A375 (cell line): ENCODE results near the gene PPP6R2. TPM values are rescaled to one million over a fixed set of nuclear protein-coding genes. Genes with fewer than 3 reads are reported as not detected.

Source experiments
- total RNA-seq: library from RNA; depleted of rRNA; stranded (reverse); fragments of >200 nt; shearing (Covaris generic); gene quantifications from 2 replicates; pipeline ENCODE4 v1.2.3, GENCODE V29; 2014; rRNA removed

The PPP6R2 gene
- total RNA-seq, result 34.7 and 35.6 TPM in 2 replicates

DNA sequence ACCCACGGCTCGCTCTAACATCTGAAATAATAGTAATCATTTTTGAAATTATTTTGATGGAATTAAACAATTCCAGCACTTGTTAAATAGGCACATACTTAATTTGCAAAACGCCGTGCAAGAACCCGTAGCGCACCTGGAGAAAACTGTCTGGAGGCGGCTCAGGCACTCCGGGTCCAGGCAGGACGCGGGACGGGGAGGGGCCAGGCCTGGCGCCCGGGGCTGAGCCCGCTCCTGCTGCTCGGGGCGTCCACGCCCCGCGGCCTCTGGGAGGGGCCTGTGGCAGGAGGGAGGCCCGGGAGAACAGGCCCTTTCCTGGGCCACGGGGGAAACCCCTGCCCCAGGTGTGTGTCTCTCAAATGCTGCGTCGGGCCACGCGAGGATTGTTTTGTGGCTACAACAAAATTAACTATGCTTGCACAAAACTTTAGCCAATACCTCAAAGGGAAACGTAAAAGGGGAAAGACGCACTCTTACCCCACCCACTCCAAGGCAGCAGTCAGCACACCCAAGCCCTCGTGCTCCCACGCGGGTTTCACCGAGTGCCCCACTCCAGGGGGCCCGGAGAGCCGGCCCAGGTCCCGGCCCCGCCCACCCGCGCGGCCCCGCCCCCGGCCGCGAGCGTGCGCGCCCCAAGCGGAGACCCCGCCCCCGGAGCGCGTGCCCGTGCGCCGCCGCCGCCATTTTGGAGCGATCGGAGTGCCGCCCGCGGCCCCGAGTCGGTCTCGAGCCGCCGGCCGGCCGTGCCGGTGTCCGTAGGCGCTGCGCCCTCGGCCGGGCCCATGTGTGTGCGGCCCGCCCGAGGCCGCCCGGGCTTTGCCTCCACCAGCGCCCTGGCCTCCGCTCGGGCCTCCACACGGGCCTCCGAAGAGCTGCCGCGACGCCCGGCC is at the start of gene PPP6R2:
Gene PPP6R2 (plus strand): TSS at position 677 of the 890 bp plus-strand sequence. CDS start 50,582 bp downstream, outside the sequence.

GRCh38 chr22:50306753-50307749 is 36.1 kb upstream of the PPP6R2 start, which contains the start of gene PLXNB2:
Gene PLXNB2 (minus strand): TSS chr22:50307646. CDS start chr22:50290584, 17,062 bp downstream.

GRCh38 chr22:50326956-50327710 is 16.0 kb upstream of the PPP6R2 start, which contains the start of gene DENND6B:
Gene DENND6B (minus strand): TSS chr22:50327012. CDS start chr22:50326988, 24 bp downstream.

DNA sequence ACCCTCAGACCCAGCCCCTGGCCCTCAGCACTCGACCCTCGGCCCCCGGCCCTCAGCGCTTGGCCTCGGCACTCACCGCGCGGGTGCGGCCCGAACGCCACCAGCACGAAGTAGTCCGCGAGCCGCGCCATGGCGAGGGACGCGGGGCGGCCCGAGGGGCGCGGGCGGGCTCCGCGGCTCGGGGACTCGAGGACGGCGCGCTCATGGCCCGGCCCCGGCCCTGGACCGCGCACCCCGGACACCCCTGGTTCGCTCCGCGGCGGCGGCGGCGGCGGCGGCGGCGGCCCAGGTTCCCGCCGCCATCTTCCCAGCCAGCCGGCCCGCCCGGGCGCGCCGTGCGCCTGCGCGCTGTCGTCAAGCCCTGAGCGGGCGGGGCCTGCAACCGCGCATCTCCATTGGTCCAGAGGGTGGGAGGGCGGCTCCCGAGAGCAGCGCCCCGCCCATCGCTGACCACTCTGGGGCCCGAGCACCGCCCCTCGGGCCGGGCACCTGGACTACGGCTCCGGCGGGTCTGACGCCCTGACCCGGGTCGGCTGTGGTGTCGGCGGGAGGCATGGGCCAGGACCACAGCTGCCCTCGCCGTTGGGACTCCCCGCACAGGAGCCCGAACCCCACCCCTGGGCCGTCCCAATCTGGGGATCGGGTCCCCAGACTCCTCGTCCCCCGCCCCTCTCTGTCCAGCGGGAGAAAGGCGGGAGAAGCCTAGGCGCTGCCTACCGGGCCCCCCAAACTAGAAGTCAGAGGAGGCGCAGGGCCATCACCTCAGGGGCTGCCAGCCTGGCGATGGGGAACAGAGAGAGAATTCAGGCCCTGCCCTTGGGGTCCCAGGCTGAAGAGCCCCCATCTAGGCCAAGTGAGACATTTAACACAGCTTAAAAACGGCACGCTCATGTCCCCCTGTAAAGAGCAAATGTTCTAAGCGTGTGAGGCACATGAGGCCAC is 131.9 kb downstream of the PPP6R2 start, which contains the start of gene SBF1:
Gene SBF1 (minus strand): TSS at position 326 of the 942 bp plus-strand sequence. CDS start 195 bp downstream, at position 131.

DNA sequence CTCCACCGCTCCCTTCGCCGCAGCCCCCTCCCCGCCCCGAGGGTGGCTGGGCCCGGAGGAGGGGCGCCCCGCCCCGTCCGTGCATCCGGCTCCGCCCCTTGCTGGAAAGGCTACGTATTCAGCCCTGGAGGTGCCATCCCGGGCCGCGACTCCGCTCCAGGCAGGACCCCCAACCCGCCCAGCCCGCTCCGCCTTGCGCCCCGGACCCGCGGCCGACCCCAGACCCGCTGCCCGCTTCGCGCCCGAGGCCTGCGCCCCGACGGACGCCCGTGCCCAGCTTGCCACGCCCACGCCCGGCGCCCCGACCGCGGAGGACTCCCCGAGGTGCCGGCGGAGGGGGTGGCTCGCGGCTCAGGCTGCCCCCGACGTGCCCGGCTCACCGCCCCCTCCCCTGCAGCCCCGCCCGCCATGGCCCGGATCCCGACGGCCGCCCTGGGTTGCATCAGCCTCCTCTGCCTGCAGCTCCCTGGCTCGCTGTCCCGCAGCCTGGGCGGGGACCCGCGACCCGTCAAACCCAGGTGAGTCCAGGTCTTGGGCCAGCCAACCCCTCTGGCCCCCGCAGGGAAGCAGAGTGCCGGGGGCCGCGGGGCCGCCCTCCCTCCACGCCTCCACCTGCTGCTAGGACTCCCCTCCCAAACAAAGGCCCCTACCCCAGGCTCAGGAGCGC is 138.4 kb downstream of the PPP6R2 start, which contains the start of gene ADM2:
Gene ADM2 (plus strand): TSS at position 104 of the 667 bp plus-strand sequence. CDS start 305 bp downstream, at position 409.

DNA sequence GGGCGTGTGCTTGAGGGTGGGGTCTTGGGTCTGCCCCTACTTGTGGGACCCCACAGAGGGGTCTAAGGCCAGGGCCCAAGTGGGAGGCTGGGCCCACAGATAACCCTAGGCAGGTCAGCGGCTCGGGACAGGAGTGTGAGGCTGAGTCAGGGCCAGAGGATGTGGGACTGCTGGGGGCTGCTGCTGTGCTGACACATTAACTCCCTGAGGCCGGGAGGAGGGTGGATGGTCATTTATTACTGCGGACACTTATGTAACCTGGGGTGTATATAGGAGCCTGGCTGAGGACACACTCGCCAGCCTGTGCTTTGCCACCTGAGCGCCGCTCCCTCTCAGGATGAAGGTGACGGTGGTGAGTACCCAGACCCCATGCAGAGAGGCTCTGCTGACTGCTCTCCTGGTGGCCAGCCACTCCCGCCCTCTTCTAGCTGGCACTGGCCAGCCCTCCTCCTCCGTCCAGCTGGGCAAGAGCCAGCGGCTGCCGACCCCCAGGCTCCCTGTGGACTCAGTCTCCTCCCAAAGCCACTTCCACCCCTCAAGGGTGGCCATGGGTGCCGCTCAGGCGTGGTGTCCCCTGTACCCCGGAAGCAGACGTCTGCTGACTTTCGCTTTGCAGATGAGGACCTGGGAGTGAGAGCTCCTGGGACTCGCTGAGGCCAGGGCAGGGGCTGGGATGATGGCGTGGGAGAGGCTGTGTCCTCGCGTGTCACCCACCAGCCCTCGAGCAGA is 143.6 kb downstream of the PPP6R2 start, which contains the start of gene MIOX:
Gene MIOX (plus strand): TSS at position 299 of the 729 bp plus-strand sequence. CDS start 39 bp downstream, at position 338.

Other genes with a start within 250 kb of the PPP6R2 start
- gene PANX2, start 172.6 kb upstream of the PPP6R2 start, total RNA-seq, result 0.68 and 0.93 TPM in 2 replicates
- gene TRABD, start 157.4 kb upstream of the PPP6R2 start, total RNA-seq, result 30.9 and 31.5 TPM in 2 replicates
- 21.1 and 21.6 TPM in 2 replicates for gene SELENOO, start 142.3 kb upstream of the PPP6R2 start, total RNA-seq
- gene TUBGCP6, start 98.3 kb upstream of the PPP6R2 start, total RNA-seq, result 21.3 and 21.4 TPM in 2 replicates
- gene HDAC10, start 92.1 kb upstream of the PPP6R2 start, total RNA-seq, result 24.9 and 29.3 TPM in 2 replicates
- 26.4 and 33.2 TPM in 2 replicates for gene MAPK12, start 81.6 kb upstream of the PPP6R2 start, total RNA-seq
- 6.8 and 7.5 TPM in 2 replicates for gene MAPK11, start 72.9 kb upstream of the PPP6R2 start, total RNA-seq
- gene PLXNB2, start 35.7 kb upstream of the PPP6R2 start, total RNA-seq, result 43.0 and 45.2 TPM in 2 replicates
- 0.72 and 0.98 TPM in 2 replicates for gene DENND6B, start 16.3 kb upstream of the PPP6R2 start, total RNA-seq
- gene SBF1, start 131.7 kb downstream of the PPP6R2 start, total RNA-seq, result 51.5 and 55.0 TPM in 2 replicates
- gene ADM2, start 138.2 kb downstream of the PPP6R2 start, total RNA-seq, result 6.3 and 7.4 TPM in 2 replicates
- gene MIOX, start 143.5 kb downstream of the PPP6R2 start, total RNA-seq, result 0.34 TPM in 1 of 2 replicates, not detected in the other
- 21.6 and 26.6 TPM in 2 replicates for gene LMF2, start 164.4 kb downstream of the PPP6R2 start, total RNA-seq
- 64.5 and 68.5 TPM in 2 replicates for gene NCAPH2, start 164.9 kb downstream of the PPP6R2 start, total RNA-seq
- gene SCO2, start 182.3 kb downstream of the PPP6R2 start, total RNA-seq, result 3.2 and 7.3 TPM in 2 replicates
- gene TYMP, start 186.7 kb downstream of the PPP6R2 start, total RNA-seq, result 1.1 and 1.5 TPM in 2 replicates
- 0.34 TPM in 1 of 2 replicates, not detected in the other for gene KLHDC7B, start 202.6 kb downstream of the PPP6R2 start, total RNA-seq
- not detected in 2 replicates for gene SYCE3, start 219.6 kb downstream of the PPP6R2 start, total RNA-seq
- gene CPT1B, start 235.1 kb downstream of the PPP6R2 start, total RNA-seq, result 8.2 and 18.8 TPM in 2 replicates
- gene CHKB, start 239.5 kb downstream of the PPP6R2 start, total RNA-seq, result 19.5 and 20.7 TPM in 2 replicates